ENCODE data around the gene KCP.

KCP gene

GRCh38 chr7:128869944-128870285 is 40.6 kb downstream of the KCP start:
- DNase-seq: no peak

DNA sequence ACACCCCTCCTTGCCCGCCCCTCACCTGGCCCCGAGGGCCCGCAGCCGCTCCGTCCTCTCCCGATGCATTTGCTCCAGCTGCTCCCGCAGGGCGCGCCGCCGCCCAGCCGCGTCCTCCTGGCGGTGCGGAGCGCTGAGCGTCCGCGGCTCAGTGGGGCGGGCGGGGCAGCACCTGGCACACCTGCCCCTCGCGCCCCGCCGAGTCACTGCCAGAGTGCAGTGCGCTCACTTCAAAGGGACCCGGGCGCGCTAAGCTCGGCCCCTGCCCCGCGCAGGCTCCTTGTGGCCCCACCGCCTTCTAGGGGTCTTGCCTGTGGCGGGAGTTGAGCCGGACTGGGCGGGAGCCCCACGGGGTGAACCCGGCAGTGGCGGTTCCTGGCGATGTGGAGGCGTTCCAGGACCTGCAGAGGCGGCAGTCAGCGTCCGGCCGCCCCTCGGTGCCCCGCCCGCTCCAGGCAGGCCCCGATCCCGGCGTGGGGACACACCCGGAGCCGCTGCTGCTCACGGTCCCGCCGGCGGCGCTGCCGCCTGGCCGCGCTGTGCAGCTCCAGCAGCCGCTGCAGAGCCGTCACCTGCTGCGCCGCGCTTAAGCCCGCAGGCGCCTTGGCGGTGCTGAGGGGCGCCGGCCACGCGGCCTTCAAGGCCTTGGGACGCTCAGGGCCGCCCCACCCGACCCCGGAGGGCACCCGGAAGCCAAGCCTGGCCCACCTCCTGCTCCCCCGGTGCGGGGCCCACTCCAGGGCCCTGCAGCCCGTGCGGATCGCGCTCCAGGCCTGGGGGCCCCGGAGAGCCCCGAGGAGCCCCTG is 41.2 kb downstream of the KCP start:
- no peak for DNase-seq

GRCh38 chr7:128868624-128869137 is 41.8 kb downstream of the KCP start:
- DNase-seq: no peak

DNA sequence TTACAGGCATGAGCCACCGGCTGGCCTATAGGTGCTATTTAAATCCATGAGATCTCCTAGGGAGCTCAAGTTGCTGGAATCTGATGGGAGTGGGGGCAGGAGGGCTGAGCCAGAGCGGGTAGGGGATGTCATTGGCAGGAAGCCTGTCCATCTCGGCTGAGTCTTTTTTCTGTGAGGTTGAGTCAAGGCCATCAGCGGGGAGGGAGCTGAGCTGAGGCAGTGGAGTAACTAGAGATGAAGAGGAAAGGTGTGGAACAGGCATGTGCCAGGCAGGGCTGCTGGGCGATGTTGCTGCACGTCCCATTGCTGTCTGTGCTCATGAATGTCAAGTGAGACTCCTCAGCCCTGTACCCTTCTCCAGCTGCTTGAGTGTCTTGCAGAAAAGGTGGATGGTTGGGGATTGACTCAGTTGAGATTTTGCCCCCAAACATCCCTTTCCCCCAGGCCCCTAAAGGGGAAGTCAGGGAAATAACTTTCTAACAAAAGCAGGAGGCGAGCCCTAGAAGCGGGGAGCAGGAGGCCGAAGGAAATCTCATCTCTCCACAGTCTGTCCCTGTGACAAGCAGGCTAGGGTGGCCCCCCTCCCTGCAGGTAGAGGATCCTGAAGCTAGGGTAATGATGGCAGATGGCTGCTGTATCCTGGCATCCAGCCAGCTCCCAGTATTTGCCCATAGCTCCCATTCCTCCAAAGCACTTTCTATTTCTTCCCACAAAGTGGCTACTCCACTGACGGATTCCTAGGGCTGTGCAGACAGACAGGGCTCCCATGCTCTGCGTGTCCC is 42.5 kb downstream of the KCP start:
- DNase-seq: no peak

DNA sequence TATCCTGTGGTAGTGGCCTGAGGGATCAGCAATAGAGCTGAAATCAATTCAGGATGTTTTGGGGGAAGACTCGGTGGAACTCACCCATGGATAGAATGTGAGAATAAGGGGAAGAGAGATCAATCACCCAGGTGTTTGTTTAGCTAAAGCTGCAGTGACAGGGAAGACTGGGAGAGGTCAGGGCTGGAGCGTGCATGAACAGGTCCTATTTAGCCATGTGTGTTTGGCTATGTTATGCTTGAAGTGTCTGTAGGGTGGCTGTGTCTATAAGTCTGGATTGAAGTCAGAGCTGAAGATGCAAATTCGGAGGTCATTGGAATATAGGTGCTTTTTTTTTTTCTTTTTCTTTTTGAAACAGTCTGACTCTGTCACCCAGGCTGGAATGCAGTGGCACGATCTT is 43.3 kb downstream of the KCP start:
- DNase-seq: no peak

DNA sequence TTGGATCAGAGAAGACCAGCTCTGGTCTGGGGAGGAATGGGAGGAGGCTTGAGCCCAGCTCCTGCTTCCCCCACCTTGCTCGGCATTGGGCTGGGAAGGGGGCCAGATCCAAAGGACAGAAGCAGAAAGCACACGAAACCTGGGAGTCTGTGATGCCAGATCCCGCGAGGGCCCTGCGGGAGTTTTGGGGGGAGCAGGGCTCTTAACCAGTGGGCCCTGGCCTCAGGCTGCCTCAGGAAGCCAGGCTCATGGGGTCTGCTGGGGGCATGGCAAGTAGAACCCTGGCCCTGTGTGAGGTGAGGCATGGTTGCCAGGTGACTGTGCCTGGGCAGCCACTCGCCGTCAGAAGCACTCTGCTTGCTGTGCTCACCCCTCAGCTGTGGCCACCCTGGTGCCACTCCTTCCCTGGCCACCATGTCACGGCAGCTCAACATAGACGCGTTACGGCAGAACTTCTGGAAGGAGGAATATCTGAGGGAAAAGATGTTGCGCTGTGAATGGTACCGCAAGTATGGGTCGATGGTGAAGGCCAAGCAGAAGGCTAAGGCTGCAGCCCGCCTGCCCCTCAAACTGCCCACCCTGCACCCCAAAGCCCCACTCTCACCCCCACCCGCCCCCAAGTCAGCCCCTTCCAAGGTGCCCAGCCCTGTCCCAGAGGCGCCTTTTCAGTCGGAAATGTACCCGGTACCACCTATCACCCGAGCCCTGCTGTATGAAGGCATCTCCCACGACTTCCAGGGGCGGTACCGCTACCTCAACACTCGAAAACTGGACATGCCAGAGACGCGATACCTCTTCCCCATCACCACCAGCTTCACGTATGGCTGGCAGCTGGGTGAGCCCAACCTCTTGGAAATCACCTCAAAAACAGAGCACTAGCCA is 44.3 kb downstream of the KCP start:
- no peak for DNase-seq

DNA sequence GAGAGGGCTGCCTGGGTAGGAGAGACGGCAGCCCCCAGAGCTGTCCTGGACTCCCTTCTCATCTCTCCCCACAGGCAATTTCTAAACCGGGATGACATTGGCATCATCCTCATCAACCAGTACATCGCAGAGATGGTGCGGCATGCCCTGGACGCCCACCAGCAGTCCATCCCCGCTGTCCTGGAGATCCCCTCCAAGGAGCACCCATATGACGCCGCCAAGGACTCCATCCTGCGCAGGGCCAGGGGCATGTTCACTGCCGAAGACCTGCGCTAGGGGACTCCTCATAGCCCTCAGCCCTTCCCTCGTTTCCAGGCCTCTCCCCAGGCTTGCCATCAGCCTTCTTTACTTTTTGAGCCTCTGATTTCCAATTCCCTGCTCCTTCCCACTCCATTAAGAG is 45.2 kb downstream of the KCP start:
- DNase-seq: no peak

GRCh38 chr7:128863433-128863989 is 47.0 kb downstream of the KCP start:
- DNase-seq: no peak

- peak; percentile 70 for DNase-seq
Measured at GRCh38 chr7:128862571-128863432, 47.7 kb downstream of the KCP start, which contains the start of gene ATP6V1F. Gene ATP6V1F (plus strand): TSS chr7:128862856. CDS start chr7:128862905, 49 bp downstream.

GRCh38 chr7:128861957-128862570 is 48.4 kb downstream of the KCP start:
- DNase-seq: no peak

GRCh38 chr7:128860158-128861073 is 50.1 kb downstream of the KCP start:
- no peak for DNase-seq

DNA sequence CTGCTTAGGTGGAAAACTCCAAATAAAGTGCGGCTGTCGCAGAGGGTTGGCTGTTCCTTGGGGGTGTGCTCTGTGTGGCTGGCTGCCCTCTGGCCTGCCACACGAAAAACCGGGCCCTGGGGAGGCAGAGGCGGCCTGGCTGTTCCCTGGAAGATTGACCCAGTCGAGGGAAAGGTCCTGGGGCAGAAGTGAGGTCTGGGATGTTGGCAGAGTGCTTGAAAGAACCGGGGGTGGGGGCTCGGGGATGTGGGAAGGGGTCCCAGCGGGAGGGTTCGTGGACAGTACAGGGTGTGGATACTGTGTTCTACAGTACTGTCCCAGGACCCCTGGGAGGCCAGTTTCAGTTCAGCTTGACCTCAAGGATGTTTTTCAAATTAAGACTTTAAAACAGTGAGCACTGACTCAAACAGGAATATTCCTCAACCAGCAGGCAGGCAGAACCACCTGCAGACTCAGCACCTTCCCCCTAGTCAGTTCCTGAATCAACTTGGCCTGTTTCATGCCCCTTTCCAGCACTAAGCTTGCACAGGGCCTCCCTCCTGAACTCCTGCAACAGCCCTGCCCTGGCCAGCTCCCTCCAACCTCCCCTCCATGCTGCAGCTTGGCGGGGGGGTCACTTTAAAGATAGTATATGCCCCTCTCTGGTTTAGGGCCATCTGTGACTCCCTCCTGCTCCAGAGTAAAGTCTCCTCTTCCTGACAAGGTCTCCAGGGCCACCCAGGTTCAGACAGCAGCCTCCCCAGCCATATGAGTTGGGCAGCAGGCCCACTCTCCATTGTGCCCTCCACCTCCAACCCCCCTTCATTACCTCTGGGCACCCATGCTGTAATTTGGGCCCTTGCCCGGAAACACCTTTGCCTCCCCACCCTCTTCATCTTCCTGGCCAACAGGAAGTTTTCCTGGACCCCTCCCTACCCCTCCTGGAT is 51.0 kb downstream of the KCP start:
- DNase-seq: no peak

DNA sequence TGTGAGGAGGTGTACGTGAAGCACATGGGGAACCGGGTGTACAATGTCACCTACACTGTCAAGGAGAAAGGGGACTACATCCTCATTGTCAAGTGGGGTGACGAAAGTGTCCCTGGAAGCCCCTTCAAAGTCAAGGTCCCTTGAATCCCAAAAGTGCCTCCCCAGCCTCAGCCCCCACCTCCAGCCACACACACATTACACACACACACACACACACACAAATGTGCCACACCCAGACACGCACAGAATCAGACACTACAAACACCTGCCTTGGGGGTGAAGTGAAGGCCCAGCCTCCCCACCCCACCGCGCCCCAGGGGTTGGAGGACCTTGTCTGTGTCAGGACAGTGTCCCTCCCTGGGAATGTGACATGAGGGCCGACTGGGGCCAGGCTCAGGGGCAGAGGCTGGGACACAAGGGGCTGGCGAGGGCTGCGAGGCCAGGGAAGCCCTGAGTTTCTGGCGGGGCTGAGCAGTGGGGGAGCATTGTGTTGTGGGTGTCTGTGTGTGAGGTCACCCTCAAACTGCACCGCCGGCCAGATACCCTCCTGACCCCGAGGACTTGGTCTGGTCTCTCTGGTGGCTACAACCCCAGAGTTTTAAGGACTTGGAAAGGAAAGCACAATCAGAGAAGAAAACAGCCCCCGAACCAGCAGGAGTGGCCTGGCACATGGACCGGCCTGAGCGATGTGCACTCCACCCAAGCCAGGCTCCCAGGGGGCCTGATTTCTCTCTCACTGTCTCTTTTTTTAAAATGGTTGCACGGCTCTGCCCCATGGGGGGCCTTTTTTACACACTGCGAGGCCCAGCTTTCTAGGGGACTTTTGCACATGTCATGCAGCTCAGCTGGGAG is 51.9 kb downstream of the KCP start:
- DNase-seq: no peak

DNA sequence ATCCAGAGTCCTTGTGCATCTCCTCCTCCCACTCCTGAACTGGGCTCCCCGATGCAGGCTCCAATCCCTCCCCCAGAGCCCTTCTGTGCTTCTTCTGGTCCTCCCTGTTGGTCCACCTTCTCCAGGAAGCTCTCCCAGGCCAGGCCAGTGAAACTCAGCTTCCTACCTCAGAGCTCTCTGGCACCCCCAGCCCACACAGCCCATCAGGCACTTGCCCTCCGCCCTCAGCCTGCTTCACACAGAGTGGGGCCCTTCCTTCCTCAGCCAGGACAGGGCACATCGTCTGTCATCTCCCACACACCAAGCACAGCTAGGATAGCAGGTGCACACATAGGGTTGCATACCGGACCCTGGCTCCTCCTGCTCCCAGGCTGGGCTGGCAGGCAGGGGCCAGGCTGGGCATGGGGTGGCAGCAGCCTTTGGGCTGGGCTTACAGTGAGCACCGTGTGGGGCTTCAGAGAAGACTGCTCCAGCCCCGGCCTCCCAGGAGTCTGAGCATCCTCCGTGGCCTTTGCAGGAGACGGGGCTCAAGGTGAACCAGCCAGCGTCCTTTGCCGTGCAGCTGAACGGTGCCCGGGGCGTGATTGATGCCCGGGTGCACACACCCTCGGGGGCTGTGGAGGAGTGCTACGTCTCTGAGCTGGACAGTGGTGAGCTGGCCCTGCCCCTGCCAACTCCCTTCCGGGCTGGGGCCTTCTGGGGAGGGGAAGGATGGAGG is 54.3 kb downstream of the KCP start:
- no peak for DNase-seq

DNA sequence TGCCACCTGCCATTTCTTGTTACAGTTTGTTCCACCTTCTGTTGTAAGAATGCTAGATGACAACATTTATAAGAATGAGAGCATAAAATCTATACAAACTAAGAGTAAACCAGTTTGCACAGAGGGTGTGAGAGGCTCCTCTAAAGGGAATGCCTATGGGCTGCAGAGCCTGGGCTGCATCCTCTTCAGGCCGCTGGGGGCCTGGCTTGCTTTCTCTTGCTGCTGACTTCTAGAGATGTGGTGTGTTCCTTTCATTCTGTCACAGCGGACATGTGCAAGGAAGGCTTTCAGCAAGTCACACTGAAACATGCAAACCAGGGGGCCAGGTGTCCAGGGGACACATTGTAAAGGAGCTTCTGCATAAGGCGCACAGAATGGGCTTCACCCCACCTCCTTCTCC is 55.0 kb downstream of the KCP start:
- no peak for DNase-seq

GRCh38 chr7:128854396-128854795 is 56.1 kb downstream of the KCP start:
- DNase-seq: no peak

DNA sequence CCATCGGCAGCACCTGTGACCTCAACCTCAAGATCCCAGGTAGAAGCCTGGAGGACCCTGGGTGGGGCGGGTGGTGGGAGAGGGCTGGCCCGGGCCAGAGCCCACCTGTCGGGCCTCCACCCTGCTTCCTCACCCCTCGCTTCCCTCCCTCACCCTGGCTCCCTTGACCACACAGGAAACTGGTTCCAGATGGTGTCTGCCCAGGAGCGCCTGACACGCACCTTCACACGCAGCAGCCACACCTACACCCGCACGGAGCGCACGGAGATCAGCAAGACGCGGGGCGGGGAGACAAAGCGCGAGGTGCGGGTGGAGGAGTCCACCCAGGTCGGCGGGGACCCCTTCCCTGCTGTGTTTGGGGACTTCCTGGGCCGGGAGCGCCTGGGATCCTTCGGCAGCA is 56.7 kb downstream of the KCP start:
- DNase-seq: no peak

Measured in KG1 (cell line).